Upper lobe of left lung (tissue), 6 donors: Measurements from ENCODE around the gene CEP70. TPM values are rescaled to one million over a fixed set of nuclear protein-coding genes. Genes with fewer than 3 reads are reported as not detected.
"Not testable (repeated sequence)": the region's sequence is repeated elsewhere in the genome, so short reads cannot be mapped to it uniquely, and the experiment has no call there.

Source experiments
- ATAC-seq, 2 donors: fragments of 200-7000 bp; cut with Tn5 transposase; one replicate each; pipeline ENCODE4 v1.9.1; 2022; ENCODE audit warnings: mild to moderate bottlenecking in 2 of 2, moderate library complexity in 2 of 2; ENCODE audit not compliant: low FRiP score in 2 of 2
- DNase-seq, 2 donors: peaks; one replicate each; pipeline ENCODE4 v3.0.0-alpha.2; 2019 to 2020
- H3K27ac ChIP-seq, 4 donors: fragments of 200-600 bp; sonication (generic); one replicate each; pipeline ENCODE4 v1.5.1; 2016 to 2019
- H3K27me3 ChIP-seq, 4 donors: fragments of 200-600 bp; sonication (generic); one replicate each; pipeline ENCODE4 v1.5.1; 2017 to 2019
- H3K36me3 ChIP-seq, 4 donors: fragments of 200-600 bp; sonication (generic); one replicate each; pipeline ENCODE4 v1.5.1; 2016 to 2019
- H3K4me1 ChIP-seq, 4 donors: fragments of 200-600 bp; sonication (generic); one replicate each; pipeline ENCODE4 v1.5.1; 2018 to 2019
- H3K4me3 ChIP-seq, 4 donors: fragments of 200-600 bp; sonication (generic); one replicate each; pipeline ENCODE4 v1.5.1; 2017 to 2019; ENCODE audit warnings: mild to moderate bottlenecking in 2 of 4, moderate library complexity in 1 of 4
- H3K9me3 ChIP-seq, 4 donors: fragments of 200-600 bp; sonication (generic); one replicate each; pipeline ENCODE4 v1.5.1; 2018 to 2019
- EP300 ChIP-seq, 4 donors: sonication (generic); formaldehyde crosslinking; IDR thresholded peaks; one replicate each; pipeline ENCODE4 v1.5.1; 2017; ENCODE audit warnings: antibody characterized with exemption in 4 of 4, control low read depth in 2 of 4
- POLR2A ChIP-seq, 4 donors: fragments of 450-650 bp; IDR thresholded peaks; one replicate each; pipeline ENCODE4 v1.5.1; 2016 to 2017; ENCODE audit warnings: antibody characterized with exemption in 4 of 4, mild to moderate bottlenecking in 2 of 4
- POLR2AphosphoS5 ChIP-seq, 2 donors: sonication (generic); formaldehyde crosslinking; IDR thresholded peaks; one replicate each; pipeline ENCODE4 v1.5.1; 2017; ENCODE audit warnings: antibody characterized with exemption in 2 of 2
- WGBS, 2 donors: methylation state at CpG; one replicate each; pipeline ENCODE4 v1.1.5; 2017 to 2018; 5-methylcytosine and 5-hydroxymethylcytosine counted together
- total RNA-seq, 6 donors: library from RNA; depleted of rRNA in 4 of 6; stranded (reverse); fragments of >200 nt in 4 of 6; gene quantifications; one replicate each; pipeline versions ENCODE4 v1.1.0 to v1.2.1, GENCODE V29; 2016 to 2021
- TF ChIP-seq, protein P1 (sequence below), 6 experiments: fragments of 450-650 bp in 4 of 6; fragments of 200-600 bp in 2 of 6; sonication (generic) in 2 of 6; IDR thresholded peaks; one replicate each; pipeline ENCODE4 v1.5.1; 2016 to 2019; ENCODE audit warnings: antibody characterized with exemption in 6 of 6
- donor health status: DM: no; HTN: no; CAD: no; lungs with moderate emphysema.
- donor health status: DM: no; HTN: yes; CAD: no; lungs with severe emphysema.

CEP70 gene
- total RNA-seq, 6 donors from 2014 or later: 27.6 to 121 (median 50.9) TPM

DNA sequence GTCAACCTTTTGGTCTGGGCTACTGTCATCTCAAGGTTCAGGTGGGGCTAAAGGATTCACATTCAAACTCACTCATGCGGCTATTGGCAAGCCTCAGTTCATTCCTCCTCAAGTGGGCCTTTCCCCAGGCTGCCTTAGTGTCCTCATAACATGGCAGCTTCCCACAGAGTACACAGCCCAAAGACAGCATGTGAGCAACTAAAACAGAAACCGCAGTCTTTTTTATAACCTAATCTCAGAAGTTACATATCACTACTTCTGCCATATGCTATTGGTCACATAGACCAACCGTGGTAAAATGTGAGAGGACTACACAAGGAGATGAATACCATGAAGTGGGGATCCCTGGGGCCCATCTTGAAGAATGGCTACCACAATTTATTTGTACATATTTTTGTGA, 4.5 kb upstream of the CEP70 start:
- peaks cover 0 to 3% (median 2%) of the 10 kb centered on the region in 4 donors for H3K4me1 ChIP-seq
- WGBS, 2 donors: 93 to 100% methylated on average over 3 of the region's 3 CpGs
- H3K4me3 ChIP-seq: no peak overlapping the region
- TF ChIP-seq, protein P1, sequence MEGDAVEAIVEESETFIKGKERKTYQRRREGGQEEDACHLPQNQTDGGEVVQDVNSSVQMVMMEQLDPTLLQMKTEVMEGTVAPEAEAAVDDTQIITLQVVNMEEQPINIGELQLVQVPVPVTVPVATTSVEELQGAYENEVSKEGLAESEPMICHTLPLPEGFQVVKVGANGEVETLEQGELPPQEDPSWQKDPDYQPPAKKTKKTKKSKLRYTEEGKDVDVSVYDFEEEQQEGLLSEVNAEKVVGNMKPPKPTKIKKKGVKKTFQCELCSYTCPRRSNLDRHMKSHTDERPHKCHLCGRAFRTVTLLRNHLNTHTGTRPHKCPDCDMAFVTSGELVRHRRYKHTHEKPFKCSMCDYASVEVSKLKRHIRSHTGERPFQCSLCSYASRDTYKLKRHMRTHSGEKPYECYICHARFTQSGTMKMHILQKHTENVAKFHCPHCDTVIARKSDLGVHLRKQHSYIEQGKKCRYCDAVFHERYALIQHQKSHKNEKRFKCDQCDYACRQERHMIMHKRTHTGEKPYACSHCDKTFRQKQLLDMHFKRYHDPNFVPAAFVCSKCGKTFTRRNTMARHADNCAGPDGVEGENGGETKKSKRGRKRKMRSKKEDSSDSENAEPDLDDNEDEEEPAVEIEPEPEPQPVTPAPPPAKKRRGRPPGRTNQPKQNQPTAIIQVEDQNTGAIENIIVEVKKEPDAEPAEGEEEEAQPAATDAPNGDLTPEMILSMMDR (IDR thresholded peaks at IDR 0.05): no peak
- no peak for TF ChIP-seq POLR2A (IDR thresholded peaks at IDR 0.05)
- TF ChIP-seq EP300 (IDR thresholded peaks at IDR 0.05): no peak
- no peak for TF ChIP-seq POLR2AphosphoS5 (IDR thresholded peaks at IDR 0.05)
- H3K9me3 ChIP-seq: no peaks in the 10 kb centered on the region
- ATAC-seq (no peak), DNase-seq (no peak)
- no peaks in the 10 kb centered on the region for H3K36me3 ChIP-seq
- no peak overlapping the region for H3K27ac ChIP-seq
- no peaks in the 10 kb centered on the region for H3K27me3 ChIP-seq

GRCh38 chr3:138597186-138597976, 3.3 kb upstream of the CEP70 start:
- Histone ChIP-seq H3K4me1 (peaks cover 0 to 10% (median 5%) of the 10 kb centered on the region in 4 donors), H3K27ac (peak overlapping the region in 2 of 4 donors; percentile 25 to 28)
- not testable (repeated sequence) for H3K9me3 ChIP-seq, H3K27me3 ChIP-seq, H3K36me3 ChIP-seq, H3K4me3 ChIP-seq, ATAC-seq
- WGBS, 2 donors: 61 to 72% methylated on average over 6 of the region's 6 CpGs
- peak in 1 of 2 donors; percentile 72 for DNase-seq

DNA sequence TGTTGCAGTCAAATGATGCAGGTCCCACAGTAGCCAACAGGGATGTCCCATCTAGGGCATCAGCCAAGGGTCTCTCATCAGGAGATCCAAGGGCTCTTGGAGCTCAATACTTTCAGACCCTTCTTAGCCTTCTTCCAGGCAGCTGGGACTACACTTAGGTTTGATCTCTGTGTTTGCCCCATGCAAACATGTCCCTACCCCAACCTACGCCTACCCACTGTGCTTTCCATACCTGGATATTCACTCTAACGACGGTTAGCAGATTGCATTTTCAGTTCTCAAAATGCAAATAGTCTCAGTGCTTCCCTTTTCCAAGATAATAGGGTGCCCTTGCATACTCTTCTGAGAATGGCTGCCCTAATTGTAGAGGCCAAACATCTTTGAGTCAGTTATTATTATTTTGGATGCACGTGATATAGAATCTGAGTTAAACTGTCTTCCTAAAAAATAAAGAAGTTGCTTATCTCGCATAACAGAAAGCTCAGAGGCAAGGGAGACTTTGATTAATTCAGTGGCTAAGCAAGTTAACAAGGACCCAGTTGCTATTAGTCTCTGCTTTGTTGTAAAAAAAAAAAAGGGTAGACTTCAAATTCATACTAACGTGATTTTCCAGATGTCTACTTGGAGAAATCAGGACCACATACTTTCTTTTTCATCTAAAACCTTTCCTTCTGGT, 1.0 kb upstream of the CEP70 start:
- 41% methylated on average over 6 of the region's 6 CpGs for whole genome bisulfite sequencing, 2 donors
- Histone ChIP-seq H3K9me3 (no peaks in the 10 kb centered on the region), H3K27ac (peak overlapping the region; percentile 88 to 94 (median 92)), H3K36me3 (no peaks in the 10 kb centered on the region), H3K4me3 (peak overlapping the region in 3 of 4 donors; percentile 69 to 78 (median 70)), H3K27me3 (no peaks in the 10 kb centered on the region), H3K4me1 (peaks cover 0 to 10% (median 7%) of the 10 kb centered on the region in 4 donors)
- DNase-seq (no peak), ATAC-seq (no peak)
- TF ChIP-seq EP300 (IDR thresholded peaks at IDR 0.05) (no peak), POLR2A (IDR thresholded peaks at IDR 0.05) (no peak), POLR2AphosphoS5 (IDR thresholded peaks at IDR 0.05) (no peak)
- TF ChIP-seq, protein P1 (IDR thresholded peaks at IDR 0.05): no peak

GRCh38 chr3:138593488-138594149, 441 bp downstream of the CEP70 start:
- no peaks in the 10 kb centered on the region for H3K36me3 ChIP-seq
- no peaks in the 10 kb centered on the region for H3K27me3 ChIP-seq
- ATAC-seq (no peak), DNase-seq (no peak)
- TF ChIP-seq, protein P1 (IDR thresholded peaks at IDR 0.05): no peak
- TF ChIP-seq EP300 (IDR thresholded peaks at IDR 0.05): no peak
- no peak for TF ChIP-seq POLR2A (IDR thresholded peaks at IDR 0.05)
- no peak for TF ChIP-seq POLR2AphosphoS5 (IDR thresholded peaks at IDR 0.05)
- H3K9me3 ChIP-seq: no peaks in the 10 kb centered on the region
- H3K4me3 ChIP-seq: peak overlapping the region; percentile 69 to 80 (median 74)
- peak overlapping the region; percentile 88 to 94 (median 92) for H3K27ac ChIP-seq
- 8 to 18% methylated on average over 21 of the region's 22 CpGs for WGBS, 2 donors
- peaks cover 0 to 10% (median 7%) of the 10 kb centered on the region in 4 donors for H3K4me1 ChIP-seq

DNA sequence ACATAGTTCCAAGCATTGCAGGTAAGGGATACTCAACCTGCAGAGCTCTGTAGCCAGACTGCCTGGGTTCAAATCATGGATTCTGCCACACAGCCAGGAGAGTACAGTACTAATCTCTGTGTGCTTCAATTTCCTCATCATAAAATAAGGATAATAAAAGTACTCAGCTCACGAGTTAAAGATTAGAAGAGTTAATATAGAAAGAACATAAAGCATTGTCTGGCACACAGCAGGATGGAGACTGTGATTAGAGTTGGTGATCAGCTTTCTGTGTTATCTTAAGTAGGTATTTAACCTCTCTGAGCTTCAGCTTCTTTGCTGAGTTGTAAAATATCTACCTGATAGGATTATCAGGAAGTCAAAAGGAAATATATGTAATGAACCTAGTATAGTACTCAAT, 2.7 kb downstream of the CEP70 start:
- TF ChIP-seq EP300 (IDR thresholded peaks at IDR 0.05): no peak
- no peak for TF ChIP-seq POLR2AphosphoS5 (IDR thresholded peaks at IDR 0.05)
- TF ChIP-seq, protein P1 (IDR thresholded peaks at IDR 0.05): no peak
- no peak for TF ChIP-seq POLR2A (IDR thresholded peaks at IDR 0.05)
- ATAC-seq: no peak
- Histone ChIP-seq H3K4me3 (peak overlapping the region in 1 of 4 donors; percentile 78), H3K27me3 (no peaks in the 10 kb centered on the region), H3K27ac (no peak overlapping the region), H3K36me3 (no peaks in the 10 kb centered on the region), H3K9me3 (no peaks in the 10 kb centered on the region), H3K4me1 (peaks cover 0 to 10% (median 6%) of the 10 kb centered on the region in 4 donors)
- DNase-seq: no peak
- WGBS, 2 donors: 61 to 71% methylated on average over 1 of the region's 1 CpG
